Upper lobe of left lung (tissue), 6 donors: ENCODE results near the gene FBH1. TPM values are rescaled to one million over a fixed set of nuclear protein-coding genes. Genes with fewer than 3 reads are reported as not detected.

ENCODE experiments used
- ATAC-seq, 2 donors: fragments of 200-7000 bp; cut with Tn5 transposase; one replicate each; pipeline ENCODE4 v1.9.1; 2022; ENCODE audit warnings: mild to moderate bottlenecking in 2 of 2, moderate library complexity in 2 of 2; ENCODE audit not compliant: low FRiP score in 2 of 2
- DNase-seq, 2 donors: peaks; one replicate each; pipeline ENCODE4 v3.0.0-alpha.2; 2019 to 2020
- H3K27ac ChIP-seq, 4 donors: fragments of 200-600 bp; sonication (generic); one replicate each; pipeline ENCODE4 v1.5.1; 2016 to 2019
- H3K27me3 ChIP-seq, 4 donors: fragments of 200-600 bp; sonication (generic); one replicate each; pipeline ENCODE4 v1.5.1; 2017 to 2019
- H3K36me3 ChIP-seq, 4 donors: fragments of 200-600 bp; sonication (generic); one replicate each; pipeline ENCODE4 v1.5.1; 2016 to 2019
- H3K4me1 ChIP-seq, 4 donors: fragments of 200-600 bp; sonication (generic); one replicate each; pipeline ENCODE4 v1.5.1; 2018 to 2019
- H3K4me3 ChIP-seq, 4 donors: fragments of 200-600 bp; sonication (generic); one replicate each; pipeline ENCODE4 v1.5.1; 2017 to 2019; ENCODE audit warnings: mild to moderate bottlenecking in 2 of 4, moderate library complexity in 1 of 4
- H3K9me3 ChIP-seq, 4 donors: fragments of 200-600 bp; sonication (generic); one replicate each; pipeline ENCODE4 v1.5.1; 2018 to 2019
- EP300 ChIP-seq, 4 donors: sonication (generic); formaldehyde crosslinking; IDR thresholded peaks; one replicate each; pipeline ENCODE4 v1.5.1; 2017; ENCODE audit warnings: antibody characterized with exemption in 4 of 4, control low read depth in 2 of 4
- POLR2A ChIP-seq, 4 donors: fragments of 450-650 bp; IDR thresholded peaks; one replicate each; pipeline ENCODE4 v1.5.1; 2016 to 2017; ENCODE audit warnings: antibody characterized with exemption in 4 of 4, mild to moderate bottlenecking in 2 of 4
- POLR2AphosphoS5 ChIP-seq, 2 donors: sonication (generic); formaldehyde crosslinking; IDR thresholded peaks; one replicate each; pipeline ENCODE4 v1.5.1; 2017; ENCODE audit warnings: antibody characterized with exemption in 2 of 2
- WGBS, 2 donors: methylation state at CpG; one replicate each; pipeline ENCODE4 v1.1.5; 2017 to 2018; 5-methylcytosine and 5-hydroxymethylcytosine counted together
- total RNA-seq, 6 donors: library from RNA; depleted of rRNA in 4 of 6; stranded (reverse); fragments of >200 nt in 4 of 6; gene quantifications; one replicate each; pipeline versions ENCODE4 v1.1.0 to v1.2.1, GENCODE V29; 2016 to 2021
- TF ChIP-seq, protein P1 (sequence below), 6 experiments: fragments of 450-650 bp in 4 of 6; fragments of 200-600 bp in 2 of 6; sonication (generic) in 2 of 6; IDR thresholded peaks; one replicate each; pipeline ENCODE4 v1.5.1; 2016 to 2019; ENCODE audit warnings: antibody characterized with exemption in 6 of 6
- donor health status: DM: no; HTN: no; CAD: no; lungs with moderate emphysema.
- donor health status: DM: no; HTN: yes; CAD: no; lungs with severe emphysema.

FBH1 gene
- total RNA-seq, 6 donors from 2014 or later, result 62.4 to 186 (median 77.4) TPM

- Histone ChIP-seq H3K9me3 (no peaks in the 10 kb centered on the region), H3K4me1 (peaks cover 6 to 29% (median 26%) of the 10 kb centered on the region in 4 donors), H3K36me3 (no peaks in the 10 kb centered on the region), H3K4me3 (peak overlapping the region; percentile 76 to 97 (median 77)), H3K27ac (peak overlapping the region; percentile 95 to 100 (median 97)), H3K27me3 (no peaks in the 10 kb centered on the region)
- TF ChIP-seq, protein P1, sequence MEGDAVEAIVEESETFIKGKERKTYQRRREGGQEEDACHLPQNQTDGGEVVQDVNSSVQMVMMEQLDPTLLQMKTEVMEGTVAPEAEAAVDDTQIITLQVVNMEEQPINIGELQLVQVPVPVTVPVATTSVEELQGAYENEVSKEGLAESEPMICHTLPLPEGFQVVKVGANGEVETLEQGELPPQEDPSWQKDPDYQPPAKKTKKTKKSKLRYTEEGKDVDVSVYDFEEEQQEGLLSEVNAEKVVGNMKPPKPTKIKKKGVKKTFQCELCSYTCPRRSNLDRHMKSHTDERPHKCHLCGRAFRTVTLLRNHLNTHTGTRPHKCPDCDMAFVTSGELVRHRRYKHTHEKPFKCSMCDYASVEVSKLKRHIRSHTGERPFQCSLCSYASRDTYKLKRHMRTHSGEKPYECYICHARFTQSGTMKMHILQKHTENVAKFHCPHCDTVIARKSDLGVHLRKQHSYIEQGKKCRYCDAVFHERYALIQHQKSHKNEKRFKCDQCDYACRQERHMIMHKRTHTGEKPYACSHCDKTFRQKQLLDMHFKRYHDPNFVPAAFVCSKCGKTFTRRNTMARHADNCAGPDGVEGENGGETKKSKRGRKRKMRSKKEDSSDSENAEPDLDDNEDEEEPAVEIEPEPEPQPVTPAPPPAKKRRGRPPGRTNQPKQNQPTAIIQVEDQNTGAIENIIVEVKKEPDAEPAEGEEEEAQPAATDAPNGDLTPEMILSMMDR (IDR thresholded peaks at IDR 0.05), result no peak
- TF ChIP-seq POLR2A (IDR thresholded peaks at IDR 0.05) (no peak), POLR2AphosphoS5 (IDR thresholded peaks at IDR 0.05) (no peak), EP300 (IDR thresholded peaks at IDR 0.05) (no peak)
- ATAC-seq (no peak), DNase-seq (no peak)
- 7 to 10% methylated on average over 5 to 6 of the region's 6 CpGs for WGBS, 2 donors
These were observed 88.1 kb downstream of the FBH1 start for GRCh38 chr10:5978230-5978489.

DNA sequence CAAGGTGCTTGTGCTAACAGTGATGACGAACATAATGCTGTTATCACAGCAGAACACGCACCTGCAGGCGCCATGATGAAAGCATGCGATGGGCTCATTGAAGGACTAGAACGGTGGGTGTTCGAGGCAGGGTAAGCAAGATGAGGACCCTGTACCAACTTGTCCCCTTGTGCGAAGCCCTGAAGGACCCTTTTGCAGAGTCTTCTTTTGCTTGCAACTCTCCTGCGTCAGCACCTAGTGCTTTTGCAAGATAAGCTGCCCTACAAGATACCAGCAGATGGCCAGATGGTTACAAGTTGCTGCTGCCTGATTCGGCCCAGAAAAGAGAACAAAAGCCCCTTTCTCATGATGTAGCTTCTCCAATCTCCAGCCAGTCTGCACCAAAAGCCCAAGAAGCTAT is 91.5 kb downstream of the FBH1 start:
- Histone ChIP-seq H3K36me3 (no peaks in the 10 kb centered on the region), H3K4me3 (no peak overlapping the region), H3K27me3 (no peaks in the 10 kb centered on the region), H3K9me3 (no peaks in the 10 kb centered on the region), H3K27ac (no peak overlapping the region), H3K4me1 (peaks cover 0 to 16% (median 3%) of the 10 kb centered on the region in 4 donors)
- ATAC-seq, result no peak
- 83 to 94% methylated on average over 9 of the region's 9 CpGs for WGBS, 2 donors
- TF ChIP-seq POLR2AphosphoS5 (IDR thresholded peaks at IDR 0.05) (no peak), EP300 (IDR thresholded peaks at IDR 0.05) (no peak), POLR2A (IDR thresholded peaks at IDR 0.05) (no peak)
- TF ChIP-seq, protein P1 (IDR thresholded peaks at IDR 0.05), result no peak
- no peak for DNase-seq

GRCh38 chr10:5983774-5984173 is 93.7 kb downstream of the FBH1 start:
- DNase-seq (no peak), ATAC-seq (peak in 1 of 2 donors; percentile 25)
- Histone ChIP-seq H3K27me3 (no peaks in the 10 kb centered on the region), H3K4me3 (no peak overlapping the region), H3K4me1 (peaks cover 0 to 12% (median 3%) of the 10 kb centered on the region in 4 donors), H3K9me3 (no peaks in the 10 kb centered on the region), H3K36me3 (no peaks in the 10 kb centered on the region), H3K27ac (peak overlapping the region in 1 of 4 donors; percentile 35)
- peak in 1 of 2 donors; percentile 7 for TF ChIP-seq POLR2AphosphoS5 (IDR thresholded peaks at IDR 0.05)
- TF ChIP-seq, protein P1 (IDR thresholded peaks at IDR 0.05), result no peak
- WGBS, 2 donors, result 61 to 73% methylated on average over 9 of the region's 9 CpGs

DNA sequence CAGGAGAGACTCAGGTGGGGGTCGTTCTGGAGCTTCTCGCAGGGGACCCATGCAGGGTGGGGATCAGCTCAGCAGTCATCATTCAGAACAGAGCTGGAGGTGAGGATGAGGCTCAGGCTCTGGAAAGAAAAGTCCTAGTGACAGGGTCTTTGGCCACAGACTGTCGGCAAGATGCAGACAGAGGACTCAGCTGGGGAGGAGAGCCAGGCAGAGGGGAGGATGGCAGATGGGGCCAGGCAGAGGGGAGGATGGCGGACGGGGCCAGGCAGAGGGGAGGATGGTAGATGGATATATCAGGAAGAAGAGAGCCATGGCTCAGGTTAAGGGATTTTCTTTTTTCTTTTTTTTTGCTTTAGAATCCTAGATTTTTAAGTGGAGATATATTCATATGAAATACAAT is 95.0 kb downstream of the FBH1 start:
- Histone ChIP-seq H3K36me3 (no peaks in the 10 kb centered on the region), H3K4me1 (peaks cover 0 to 8% (median 3%) of the 10 kb centered on the region in 4 donors), H3K9me3 (no peaks in the 10 kb centered on the region), H3K4me3 (no peak overlapping the region), H3K27me3 (no peaks in the 10 kb centered on the region), H3K27ac (peak overlapping the region in 1 of 4 donors; percentile 35)
- ATAC-seq (peak in 1 of 2 donors; percentile 52), DNase-seq (no peak)
- TF ChIP-seq EP300 (IDR thresholded peaks at IDR 0.05) (no peak), POLR2AphosphoS5 (IDR thresholded peaks at IDR 0.05) (no peak), POLR2A (IDR thresholded peaks at IDR 0.05) (no peak)
- TF ChIP-seq, protein P1 (IDR thresholded peaks at IDR 0.05), result no peak
- 77 to 88% methylated on average over 5 of the region's 5 CpGs for WGBS, 2 donors

Other genes with a start within 250 kb of the FBH1 start
- gene ASB13, start 223.6 kb upstream of the FBH1 start, total RNA-seq, result 10 to 100 TPM in 5 of 6 donors, 1 to 10 TPM in 1; 6.3 to 32.5 (median 18.2) TPM
- gene TASOR2, start 205.4 kb upstream of the FBH1 start, total RNA-seq, result 100 to 1,000 TPM in 2 of 6 donors, 10 to 100 TPM in 4; 26.2 to 124 (median 65.3) TPM
- 100 to 1,000 TPM in 4 of 6 donors, 10 to 100 TPM in 2; 77.5 to 239 (median 176) TPM for gene GDI2, start 76.8 kb upstream of the FBH1 start, total RNA-seq
- gene ANKRD16, start 350 bp upstream of the FBH1 start, total RNA-seq, result 10 to 100 TPM in 2 of 6 donors, 1 to 10 TPM in 4; 4.3 to 27.2 (median 7.5) TPM
- 10 to 100 TPM; 28.0 to 72.6 (median 35.1) TPM for gene IL15RA, start 87.3 kb downstream of the FBH1 start, total RNA-seq
- 1 to 10 TPM in 4 of 6 donors, under 1 TPM in 1, not detected in 1; 0.91 to 8.4 (median 4.0) TPM for gene IL2RA, start 172.1 kb downstream of the FBH1 start, total RNA-seq
- gene RBM17, start 198.8 kb downstream of the FBH1 start, total RNA-seq, result 100 to 1,000 TPM in 2 of 6 donors, 10 to 100 TPM in 4; 67.6 to 192 (median 84.8) TPM